ENCODE results near the gene SELENOT. TPM values are rescaled to one million over a fixed set of nuclear protein-coding genes. Genes with fewer than 3 reads are reported as not detected.

SELENOT gene
- polyA plus RNA-seq, 3 donors: 210 to 549 (median 492) TPM

GRCh38 chr3:150582620-150583019 lies 20.5 kb upstream of the SELENOT start:
- H3K4me2 ChIP-seq (replicated peaks; ENCODE audit: extremely low read depth, low read length, poor library complexity, severe bottlenecking): no peak overlapping the region
- no peak overlapping the region for H3K4me3 Mint-ChIP-seq
- no peaks in the 10 kb centered on the region for H3K9me3 ChIP-seq (replicated peaks in 1 of 2; ENCODE audit: control insufficient read depth in 1 of 2, insufficient read depth in 1 of 2, low read length in 2 of 2)
- H3K9me3 Mint-ChIP-seq: no peaks in the 10 kb centered on the region
- H2AFZ ChIP-seq (ENCODE audit: insufficient read depth, low read depth, low read length, poor library complexity, severe bottlenecking): no peak overlapping the region
- WGBS (ENCODE audit: insufficient coverage): no CpG with 5 or more reads among the region's 2 CpGs
- H4K20me1 ChIP-seq (ENCODE audit: insufficient read depth, low read length): no peaks in the 10 kb centered on the region
- H3K4me3 ChIP-seq (replicated peaks in 1 of 3; ENCODE audit: low read depth in 2 of 3, low read length in 3 of 3): no peak overlapping the region
- H3K4me1 Mint-ChIP-seq: no peaks in the 10 kb centered on the region
- no peak overlapping the region for H3K27ac Mint-ChIP-seq
- no peaks in the 10 kb centered on the region for H3K27me3 Mint-ChIP-seq (ENCODE audit: low read depth in 3 of 3)
- peaks cover 71 to 90% of the 10 kb centered on the region in 2 donors for H3K36me3 ChIP-seq (replicated peaks in 1 of 2; ENCODE audit: control insufficient read depth in 1 of 2, insufficient read depth in 2 of 2, low read length in 2 of 2)
- TF ChIP-seq CTCF (IDR thresholded peaks at IDR 0.05): no peak
- no peak overlapping the region for H3K9ac ChIP-seq (ENCODE audit: insufficient read depth, low read length, poor library complexity, severe bottlenecking)
- DNase-seq: no peak
- intact Hi-C loops (cut with micrococcal nuclease): no loop called here
- no peaks in the 10 kb centered on the region for H3K27me3 ChIP-seq (ENCODE audit: control insufficient read depth in 2 of 2, insufficient read depth in 2 of 2, low read length in 2 of 2)
- H3K36me3 Mint-ChIP-seq: peaks cover 51 to 65% of the 10 kb centered on the region in 2 donors
- no peak overlapping the region for H3K27ac ChIP-seq (ENCODE audit: low read depth in 1 of 2, low read length in 2 of 2)
- no peaks in the 10 kb centered on the region for H3K79me2 ChIP-seq (ENCODE audit: insufficient read depth, low read length)
- no peaks in the 10 kb centered on the region for H3K4me1 ChIP-seq (ENCODE audit: control insufficient read depth in 1 of 2, insufficient read depth in 2 of 2, low read length in 2 of 2)

GRCh38 chr3:150583028-150583427 lies 20.1 kb upstream of the SELENOT start:
- Mint-ChIP-seq H3K27ac (no peak overlapping the region), H3K4me3 (no peak overlapping the region), H3K9me3 (no peaks in the 10 kb centered on the region), H3K27me3 (ENCODE audit: low read depth in 3 of 3) (no peaks in the 10 kb centered on the region), H3K4me1 (no peaks in the 10 kb centered on the region), H3K36me3 (peaks cover 49 to 67% of the 10 kb centered on the region in 2 donors)
- Histone ChIP-seq H3K79me2 (ENCODE audit: insufficient read depth, low read length) (no peaks in the 10 kb centered on the region), H3K9ac (ENCODE audit: insufficient read depth, low read length, poor library complexity, severe bottlenecking) (no peak overlapping the region), H3K36me3 (replicated peaks in 1 of 2; ENCODE audit: control insufficient read depth in 1 of 2, insufficient read depth in 2 of 2, low read length in 2 of 2) (peaks cover 69 to 85% of the 10 kb centered on the region in 2 donors), H3K4me3 (replicated peaks in 1 of 3; ENCODE audit: low read depth in 2 of 3, low read length in 3 of 3) (no peak overlapping the region), H3K27ac (ENCODE audit: low read depth in 1 of 2, low read length in 2 of 2) (no peak overlapping the region), H3K4me1 (ENCODE audit: control insufficient read depth in 1 of 2, insufficient read depth in 2 of 2, low read length in 2 of 2) (no peaks in the 10 kb centered on the region), H3K9me3 (replicated peaks in 1 of 2; ENCODE audit: control insufficient read depth in 1 of 2, insufficient read depth in 1 of 2, low read length in 2 of 2) (no peaks in the 10 kb centered on the region), H4K20me1 (ENCODE audit: insufficient read depth, low read length) (no peaks in the 10 kb centered on the region), H3K27me3 (ENCODE audit: control insufficient read depth in 2 of 2, insufficient read depth in 2 of 2, low read length in 2 of 2) (no peaks in the 10 kb centered on the region), H3K4me2 (replicated peaks; ENCODE audit: extremely low read depth, low read length, poor library complexity, severe bottlenecking) (no peak overlapping the region), H2AFZ (ENCODE audit: insufficient read depth, low read depth, low read length, poor library complexity, severe bottlenecking) (no peak overlapping the region)
- TF ChIP-seq CTCF (IDR thresholded peaks at IDR 0.05): no peak
- WGBS (ENCODE audit: insufficient coverage): no CpG with 5 or more reads among the region's 1 CpG
- intact Hi-C loops (cut with micrococcal nuclease): no loop called here
- DNase-seq: no peak
